ENCODE results near the gene FAM50B. TPM values are rescaled to one million over a fixed set of nuclear protein-coding genes. Genes with fewer than 3 reads are reported as not detected.

FAM50B gene
- total and polyA plus RNA-seq, 2 of the 13 experiments (the other 11 are each of a cell fraction or from before 2014, with no cell fraction given) = 0.05 TPM; not detected in 1

- TF ChIP-seq ZNF792 (CRISPR knock-in tag; IDR thresholded peaks at IDR 0.05) (0 out of 2 replicates have a peak, but pooled peaks have one; percentile 24), ZNF691 (CRISPR knock-in tag; IDR thresholded peaks at IDR 0.05; ENCODE audit: borderline replicate concordance, low read depth) (no peak), SCMH1 (CRISPR knock-in tag; IDR thresholded peaks at IDR 0.05; ENCODE audit: borderline replicate concordance) (no peak), ZNF280D (CRISPR knock-in tag; IDR thresholded peaks at IDR 0.05) (no peak), ZBTB43 (CRISPR knock-in tag; conservative IDR thresholded peaks at IDR 0.05) (no peak), BCL6 (CRISPR knock-in tag; IDR thresholded peaks at IDR 0.05) (0 out of 2 replicates have a peak, but pooled peaks have one; percentile 41), NAIF1 (CRISPR knock-in tag; IDR thresholded peaks at IDR 0.05; ENCODE audit: borderline replicate concordance) (no peak), ZKSCAN8 (CRISPR knock-in tag; IDR thresholded peaks at IDR 0.05; ENCODE audit: borderline replicate concordance) (no peak), NKX3-1 (CRISPR knock-in tag; IDR thresholded peaks at IDR 0.05) (no peak), TSC22D2 (CRISPR knock-in tag; IDR thresholded peaks at IDR 0.05; ENCODE audit: borderline replicate concordance) (peak; percentile 88; the same call in 1 of the 2 replicates), RELA (CRISPR knock-in tag; IDR thresholded peaks at IDR 0.05) (no peak), ZC3H4 (CRISPR knock-in tag; IDR thresholded peaks at IDR 0.05; ENCODE audit: borderline replicate concordance) (no peak), MZF1 (CRISPR knock-in tag; IDR thresholded peaks at IDR 0.05; ENCODE audit: borderline replicate concordance) (no peak), RARG (CRISPR knock-in tag; IDR thresholded peaks at IDR 0.05; ENCODE audit: low read depth) (no peak), CENPT (CRISPR knock-in tag; IDR thresholded peaks at IDR 0.05; ENCODE audit: low read depth) (no peak), SRY (CRISPR knock-in tag; IDR thresholded peaks at IDR 0.05) (no peak), ZNF788 (CRISPR knock-in tag; IDR thresholded peaks at IDR 0.05; ENCODE audit: borderline replicate concordance) (no peak), MIXL1 (CRISPR knock-in tag; IDR thresholded peaks at IDR 0.05) (no peak), ZFY (CRISPR knock-in tag; IDR thresholded peaks at IDR 0.05) (peak; percentile 48; the same call in 1 of the 2 replicates), BCLAF1 (IDR thresholded peaks at IDR 0.05) (no peak), ZFX (CRISPR knock-in tag; IDR thresholded peaks at IDR 0.05; ENCODE audit: low read depth) (peak; percentile 73), ZNF879 (CRISPR knock-in tag; IDR thresholded peaks at IDR 0.05) (no peak), THYN1 (CRISPR knock-in tag; IDR thresholded peaks at IDR 0.05; ENCODE audit: borderline replicate concordance, low read depth) (no peak)
These were observed 36.3 kb downstream of the FAM50B start (continued) for GRCh38 chr6:3885262-3886036.

All from HepG2 (cell line).